Iris pigment epithelial cell (primary cell): ENCODE data around the gene MTPN.
A peak's percentile ranks its signal among the peaks of the same experiment; 100 is the strongest.

Experiments
- DNase-seq: peaks from one replicate; pipeline ENCODE4 v3.0.0-alpha.2; 2011; ENCODE audit warnings: low read depth

MTPN gene

DNA sequence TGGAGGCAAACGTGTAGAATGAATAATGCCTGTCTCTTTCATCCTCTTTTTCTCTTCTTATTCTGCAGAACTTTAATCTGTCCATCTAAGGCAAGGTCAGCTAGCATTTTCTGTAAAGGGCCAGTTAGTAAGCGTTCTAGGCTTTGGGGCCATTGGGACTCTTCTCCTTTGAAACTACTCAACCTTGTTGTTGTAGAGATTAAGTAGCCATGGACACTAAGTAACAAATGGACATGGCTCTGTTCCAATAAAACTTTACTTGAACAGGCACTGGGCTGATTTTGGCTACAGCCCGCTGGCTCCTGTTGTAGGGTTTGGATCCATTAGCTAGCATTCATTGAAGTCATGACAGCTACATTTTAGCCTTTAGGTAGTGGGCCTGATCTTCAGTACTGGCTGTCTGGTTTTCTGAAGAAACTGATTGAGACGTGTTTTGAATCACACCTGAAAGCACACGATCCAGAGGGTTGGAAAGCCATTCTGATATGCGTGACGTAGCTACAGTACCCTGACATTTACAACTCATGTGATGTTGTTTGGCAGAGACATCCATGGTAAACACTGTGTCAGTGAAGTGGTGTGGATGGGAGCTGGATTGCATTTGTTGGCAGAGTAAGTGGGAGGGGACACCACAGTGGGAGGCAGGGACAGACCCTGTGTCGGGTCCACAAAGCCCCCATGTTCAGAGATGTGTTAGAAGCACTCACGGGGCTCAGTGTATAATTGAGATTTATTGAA is 92.5 kb downstream of the MTPN start:
- no peak for DNase-seq

DNA sequence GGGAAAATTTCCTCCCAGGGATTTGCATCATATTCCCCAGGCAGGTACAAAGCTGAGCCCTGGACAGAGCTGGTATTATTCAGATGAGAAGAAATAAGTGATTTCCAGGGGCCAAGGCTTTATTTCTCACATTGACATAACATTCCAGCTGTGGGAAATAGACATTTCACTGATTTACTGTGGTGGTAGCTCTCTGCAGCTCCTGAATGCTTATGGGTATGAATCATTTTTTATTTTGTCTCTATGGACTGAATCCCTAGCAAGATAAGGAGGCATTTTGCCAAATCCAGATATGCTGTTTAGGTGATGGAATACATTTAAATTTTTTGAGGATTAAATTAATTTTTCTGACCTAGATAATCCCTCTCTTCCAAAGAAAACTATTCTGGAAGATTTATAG is 97.9 kb downstream of the MTPN start:
- peak; percentile 74 for DNase-seq

DNA sequence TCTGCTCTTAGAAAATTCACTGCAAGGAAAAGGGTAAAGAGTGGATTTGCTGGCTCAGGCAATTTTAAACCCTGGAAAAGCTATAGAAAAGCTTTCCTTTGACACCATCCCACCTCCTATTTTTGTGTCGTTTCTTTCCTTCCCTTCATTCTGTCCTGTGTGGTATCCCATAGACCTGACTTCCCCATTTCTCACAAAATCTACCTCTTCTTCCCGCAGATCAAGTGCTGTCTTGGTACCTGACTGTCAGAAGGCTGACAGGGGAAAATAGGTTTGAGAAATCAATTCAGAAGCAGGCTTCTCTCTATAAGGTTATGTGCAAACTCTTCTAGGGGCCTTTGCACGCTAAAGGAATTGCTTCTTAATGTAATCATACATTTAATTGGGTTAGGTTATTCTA is 98.9 kb downstream of the MTPN start:
- DNase-seq, result no peak

DNA sequence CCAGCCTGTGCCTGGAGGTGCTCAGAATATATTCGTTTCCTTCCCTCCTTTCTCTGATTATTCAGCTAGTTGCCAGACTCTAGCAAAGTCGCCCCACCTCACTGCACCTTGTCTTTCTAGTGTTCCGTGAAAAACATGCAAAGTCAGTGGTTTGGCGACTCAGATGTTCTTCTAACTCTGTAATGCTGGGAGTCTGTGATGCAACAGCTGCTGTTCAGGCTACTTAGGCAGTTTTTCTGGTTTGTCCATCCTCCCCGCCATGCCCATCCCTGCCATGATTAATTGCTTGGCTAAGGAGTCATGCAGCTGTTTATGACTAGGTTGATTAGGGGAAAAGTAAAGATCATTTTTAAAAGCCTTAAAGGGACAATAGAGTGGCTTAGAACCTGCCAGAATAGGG is 99.4 kb downstream of the MTPN start:
- DNase-seq, result peak; percentile 77
